Measurements from ENCODE around the gene PCDHGC3. TPM values are rescaled to one million over a fixed set of nuclear protein-coding genes. Genes with fewer than 3 reads are reported as not detected.

Gene PCDHGC3
- total and polyA plus RNA-seq, 2 of the 8 experiments (the other 6 are each of a cell fraction or from before 2014, with no cell fraction given): 4.7 to 18.6 TPM

GRCh38 chr5:141525653-141526052 is 49.9 kb downstream of the PCDHGC3 start:
- Histone ChIP-seq H2AFZ (ENCODE audit: low read length) (no peak overlapping the region), H3K9ac (replicated peaks in 1 of 4; ENCODE audit: extremely low read depth in 1 of 4, low read depth in 3 of 4, low read length in 3 of 4) (no peak overlapping the region), H3K36me3 (ENCODE audit: control insufficient read depth in 2 of 4, insufficient read depth in 4 of 4, low read length in 3 of 4) (peaks cover 24 to 47% (median 42%) of the 10 kb centered on the region in 4 experiments), H2BK5ac (ENCODE audit: low read depth, low read length) (no peak overlapping the region), H4K91ac (replicated peaks; ENCODE audit: insufficient read length, low read length) (no peak overlapping the region), H4K5ac (ENCODE audit: insufficient read length, low read depth, low read length) (no peak overlapping the region), H2BK120ac (replicated peaks; ENCODE audit: low read depth, low read length) (no peak overlapping the region), H2BK15ac (ENCODE audit: low read length) (no peak overlapping the region), H3K27me3 (replicated peaks in 1 of 4; ENCODE audit: control insufficient read depth in 3 of 4, extremely low read depth in 1 of 4, insufficient read depth in 3 of 4, low read length in 3 of 4) (no peaks in the 10 kb centered on the region), H2BK12ac (ENCODE audit: low read depth, low read length) (no peak overlapping the region), H3K4me3 (ENCODE audit: extremely low read depth in 1 of 4, insufficient read depth in 2 of 4, low read depth in 3 of 4, low read length in 4 of 4) (no peak overlapping the region), H4K8ac (ENCODE audit: extremely low read depth, insufficient read depth, low read length) (no peak overlapping the region), H2BK20ac (ENCODE audit: low read length) (no peak overlapping the region), H3K56ac (replicated peaks; ENCODE audit: insufficient read length, low read depth, low read length) (no peak overlapping the region), H3K79me2 (ENCODE audit: control insufficient read depth in 1 of 2, insufficient read depth in 2 of 2, low read length in 2 of 2) (no peaks in the 10 kb centered on the region), H3K18ac (ENCODE audit: extremely low read depth, low read length) (no peak overlapping the region), H2AK5ac (ENCODE audit: low read depth, low read length) (no peak overlapping the region), H4K20me1 (replicated peaks in 1 of 2; ENCODE audit: control insufficient read depth in 1 of 2, insufficient read depth in 2 of 2, low read length in 2 of 2) (no peaks in the 10 kb centered on the region), H3K4me2 (ENCODE audit: insufficient read depth in 1 of 2, low read depth in 2 of 2, low read length in 2 of 2) (no peak overlapping the region), H3K9me3 (ENCODE audit: insufficient read depth in 2 of 2, low read depth in 1 of 2, low read length in 1 of 2) (no peaks in the 10 kb centered on the region), H3K4me1 (replicated peaks in 1 of 4; ENCODE audit: control insufficient read depth in 3 of 4, insufficient read depth in 4 of 4, low read length in 3 of 4) (peaks cover 2 to 15% (median 8%) of the 10 kb centered on the region in 4 experiments; a peak in 6 of 7 replicates), H3K4ac (replicated peaks; ENCODE audit: insufficient read length, low read depth, low read length) (no peak overlapping the region), H3K79me1 (ENCODE audit: low read depth, low read length) (no peaks in the 10 kb centered on the region), H3K14ac (ENCODE audit: insufficient read length) (no peak overlapping the region), H3K23ac (ENCODE audit: insufficient read length) (no peak overlapping the region), H3K23me2 (ENCODE audit: low read depth, low read length) (no peaks in the 10 kb centered on the region), H3K27ac (ENCODE audit: low read depth, low read length) (no peak overlapping the region)
- ChIA-PET CTCF (ENCODE audit: partially characterized antibody) (interaction anchor here (0.7 to 50.9 kb wide), 25 partner anchors 9 to 431 kb away, joined by 3 to 1236 read pairs (median 9); partner anchors contain the start of genes PCDHB12, PCDHB14, PCDHB15 and PCDHB2), POLR2A (ENCODE audit: partially characterized antibody) (interaction anchor here (1.3 to 4.8 kb wide), 3 partner anchors 12 to 112 kb away, joined by 3 to 29 read pairs (median 4); partner anchors contain the start of gene PCDHGC5)
- DNase-seq (ENCODE audit: low read depth in 1 of 2, low spot score in 2 of 2) (no peak), FAIRE-seq (no peak)
- 88% methylated on average over 7 of the region's 7 CpGs; no CpG with 5 or more reads in 1 of the 2 experiments for WGBS, 2 experiments (ENCODE audit: extremely low coverage in 1 of 2, insufficient coverage in 1 of 2, insufficient read length in 1 of 2, insufficient replicate concordance in 2 of 2, low coverage in 1 of 2, low lambda C conversion rate in 2 of 2, missing lambda C conversion rate in 1 of 2)
- no peak for TF ChIP-seq GTF2F1 (IDR thresholded peaks at IDR 0.05; ENCODE audit: borderline replicate concordance, low read depth, low read length)
- no peak for TF ChIP-seq MAFK (IDR thresholded peaks at IDR 0.05; ENCODE audit: low read depth, low read length)
- TF ChIP-seq KDM1A (IDR thresholded peaks at IDR 0.05; ENCODE audit: borderline replicate concordance, low read length): no peak
- no peak for TF ChIP-seq EP300 (IDR thresholded peaks at IDR 0.05; ENCODE audit: borderline replicate concordance in 1 of 2, low read depth in 2 of 2, low read length in 2 of 2)
- no peak for TF ChIP-seq CHD1 (IDR thresholded peaks at IDR 0.05; ENCODE audit: low read depth, low read length)
- TF ChIP-seq SP2 (IDR thresholded peaks at IDR 0.05; ENCODE audit: low read length): no peak
